HCT116 (cell line): ENCODE data around the gene ARSJ.

Experiments used
- EZH2 ChIP-seq: fragments of 200-600 bp; sonication (generic); IDR thresholded peaks from 2 replicates; pipeline ENCODE4 v1.6.1; 2017; ENCODE audit warnings: antibody characterized with exemption, mixed run types
- EZH2phosphoT487 ChIP-seq: fragments of 200-600 bp; IDR thresholded peaks from 2 replicates; pipeline ENCODE4 v1.6.1; 2018; ENCODE audit warnings: antibody characterized with exemption, borderline replicate concordance
- POLR2A ChIP-seq: IDR thresholded peaks from 2 replicates; pipeline ENCODE4 v1.7.0; 2011; ENCODE audit warnings: borderline replicate concordance; ENCODE audit not compliant: insufficient read depth, insufficient read length; ENCODE audit errors: extremely low read depth
- POLR2AphosphoS5 ChIP-seq: IDR thresholded peaks from 2 replicates; pipeline ENCODE4 v1.6.1; 2011; ENCODE audit warnings: mild to moderate bottlenecking, low read depth, low read length, moderate library complexity
- RAD21 ChIP-seq: IDR thresholded peaks from 2 replicates; pipeline ENCODE4 v1.6.1; 2012; ENCODE audit warnings: low read depth, mild to moderate bottlenecking
- SIN3A ChIP-seq: IDR thresholded peaks from 2 replicates; pipeline ENCODE4 v1.6.1; 2012; ENCODE audit warnings: low read depth
- SRF ChIP-seq: IDR thresholded peaks from 2 replicates; pipeline ENCODE4 v1.6.1; 2012; ENCODE audit warnings: low read depth
- TF ChIP-seq, protein P1 (sequence below), 3 experiments: fragments of 200-600 bp in 1 of 3; sonication (generic) in 1 of 3; IDR thresholded peaks in 2 of 3; conservative IDR thresholded peaks in 1 of 3; 2 replicates each; pipeline ENCODE4 v1.5.1; 2012 to 2017; ENCODE audit warnings: low read depth in 2 of 3, low read length in 2 of 3, antibody characterized with exemption in 1 of 3, borderline replicate concordance in 1 of 3, control low read depth in 1 of 3, mild to moderate bottlenecking in 1 of 3, mixed read lengths in 1 of 3, mixed run types in 1 of 3, moderate library complexity in 1 of 3; ENCODE audit not compliant: insufficient read depth in 1 of 3

DNA sequence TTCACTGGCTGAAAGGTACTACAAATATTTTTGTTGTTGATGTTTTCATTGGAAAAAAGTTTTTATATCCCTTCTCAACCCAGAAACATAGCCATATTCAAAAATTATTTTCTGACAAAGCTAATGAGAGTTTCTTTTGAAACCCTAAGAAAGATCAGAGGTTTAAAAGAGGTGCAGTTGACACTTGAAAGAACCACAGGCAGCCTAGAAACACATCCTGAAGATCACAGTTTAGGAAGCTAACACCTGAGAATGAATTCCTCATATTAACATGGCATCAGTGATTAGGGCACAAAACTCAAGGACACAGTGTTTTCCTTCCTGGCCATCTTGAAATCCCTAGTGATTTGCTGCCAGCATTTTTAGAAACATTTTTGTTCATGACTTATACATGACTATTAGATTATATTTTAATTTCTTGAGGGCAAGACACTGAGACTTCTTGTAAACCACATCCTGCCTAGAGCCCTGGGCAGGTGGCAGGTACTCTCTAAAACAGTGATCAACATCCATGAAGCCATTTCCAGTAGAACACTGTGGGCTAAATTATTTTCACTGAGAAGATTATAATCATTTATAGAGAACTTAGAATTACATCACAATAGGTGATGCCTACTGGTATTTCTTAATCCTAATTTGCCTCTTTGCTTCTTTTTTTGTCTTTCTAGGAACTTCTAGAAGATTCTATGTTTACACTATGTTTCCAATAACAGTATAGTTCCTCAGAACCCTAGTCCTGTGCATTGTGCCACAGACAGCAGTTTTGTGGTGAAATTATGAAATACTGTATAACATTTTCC, 80.0 kb downstream of the ARSJ start:
- TF ChIP-seq POLR2AphosphoS5 (no peak), SRF (no peak), POLR2A (no peak), EZH2 (no peak), RAD21 (no peak), EZH2phosphoT487 (no peak), SIN3A (no peak)
- TF ChIP-seq, protein P1, sequence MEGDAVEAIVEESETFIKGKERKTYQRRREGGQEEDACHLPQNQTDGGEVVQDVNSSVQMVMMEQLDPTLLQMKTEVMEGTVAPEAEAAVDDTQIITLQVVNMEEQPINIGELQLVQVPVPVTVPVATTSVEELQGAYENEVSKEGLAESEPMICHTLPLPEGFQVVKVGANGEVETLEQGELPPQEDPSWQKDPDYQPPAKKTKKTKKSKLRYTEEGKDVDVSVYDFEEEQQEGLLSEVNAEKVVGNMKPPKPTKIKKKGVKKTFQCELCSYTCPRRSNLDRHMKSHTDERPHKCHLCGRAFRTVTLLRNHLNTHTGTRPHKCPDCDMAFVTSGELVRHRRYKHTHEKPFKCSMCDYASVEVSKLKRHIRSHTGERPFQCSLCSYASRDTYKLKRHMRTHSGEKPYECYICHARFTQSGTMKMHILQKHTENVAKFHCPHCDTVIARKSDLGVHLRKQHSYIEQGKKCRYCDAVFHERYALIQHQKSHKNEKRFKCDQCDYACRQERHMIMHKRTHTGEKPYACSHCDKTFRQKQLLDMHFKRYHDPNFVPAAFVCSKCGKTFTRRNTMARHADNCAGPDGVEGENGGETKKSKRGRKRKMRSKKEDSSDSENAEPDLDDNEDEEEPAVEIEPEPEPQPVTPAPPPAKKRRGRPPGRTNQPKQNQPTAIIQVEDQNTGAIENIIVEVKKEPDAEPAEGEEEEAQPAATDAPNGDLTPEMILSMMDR (IDR thresholded peaks at IDR 0.05 in 2 of 3, conservative IDR thresholded peaks at IDR 0.05 in 1 of 3; ENCODE audit: borderline replicate concordance in 1 of 3, insufficient read depth in 1 of 3, low read depth in 2 of 3, low read length in 2 of 3) = no peak
